ENCODE data around the gene CRIP2. TPM values are rescaled to one million over a fixed set of nuclear protein-coding genes. Genes with fewer than 3 reads are reported as not detected.
A peak's percentile ranks its signal among the peaks of the same experiment; 100 is the strongest.

The CRIP2 gene
- total and polyA plus RNA-seq, 8 donors = 143 to 229 (median 181) TPM

DNA sequence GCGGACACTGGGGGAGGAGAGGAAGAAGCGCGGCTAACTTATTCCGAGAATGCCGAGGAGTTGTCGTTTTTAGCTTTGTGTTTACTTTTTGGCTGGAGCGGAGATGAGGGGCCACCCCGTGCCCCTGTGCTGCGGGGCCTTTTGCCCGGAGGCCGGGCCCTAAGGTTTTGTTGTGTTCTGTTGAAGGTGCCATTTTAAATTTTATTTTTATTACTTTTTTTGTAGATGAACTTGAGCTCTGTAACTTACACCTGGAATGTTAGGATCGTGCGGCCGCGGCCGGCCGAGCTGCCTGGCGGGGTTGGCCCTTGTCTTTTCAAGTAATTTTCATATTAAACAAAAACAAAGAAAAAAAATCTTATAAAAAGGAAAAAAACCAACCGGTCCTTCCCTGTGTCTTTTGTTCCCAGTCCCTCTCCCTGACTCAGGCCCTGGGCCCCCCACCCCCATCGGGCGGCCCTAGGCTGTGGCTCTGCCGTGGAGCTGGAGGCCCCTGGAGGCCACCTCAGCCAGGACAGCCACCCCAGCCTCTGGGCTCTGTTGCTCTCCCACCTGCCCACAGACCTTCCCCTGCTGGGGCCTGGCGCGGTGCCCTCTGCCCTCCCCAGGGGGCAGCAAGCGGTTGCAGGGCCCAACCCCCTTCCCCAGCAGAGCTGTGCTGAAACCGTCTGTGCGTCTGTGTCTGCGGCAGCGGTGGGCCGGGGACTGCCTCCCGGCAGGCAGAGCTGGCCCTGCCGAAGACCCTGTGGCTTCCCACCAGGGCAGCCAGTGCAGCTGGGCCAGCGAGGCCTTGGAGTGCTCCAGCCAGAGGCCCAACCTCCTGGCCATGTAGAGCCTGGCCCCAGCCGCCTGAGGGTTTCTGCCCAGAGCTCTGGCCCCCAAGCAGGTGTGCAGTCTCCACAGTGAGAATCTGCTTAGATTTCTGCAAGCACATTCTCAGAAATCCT, 4.0 kb upstream of the CRIP2 start:
- Histone ChIP-seq H3K4me3 (no peak overlapping the region), H3K27ac (peak overlapping the region in 1 of 2 donors; percentile 28), H3K4me1 (peaks cover 31 to 54% of the 10 kb centered on the region in 2 donors), H3K27me3 (peaks cover 0 to 31% of the 10 kb centered on the region in 2 donors), H3K36me3 (peaks cover 0 to 52% of the 10 kb centered on the region in 2 donors), H3K9me3 (no peaks in the 10 kb centered on the region)
- intact Hi-C loops (cut with DNase I) = no loop called here
- no peak for ATAC-seq
- DNase-seq = no peak
- TF ChIP-seq, protein P1, sequence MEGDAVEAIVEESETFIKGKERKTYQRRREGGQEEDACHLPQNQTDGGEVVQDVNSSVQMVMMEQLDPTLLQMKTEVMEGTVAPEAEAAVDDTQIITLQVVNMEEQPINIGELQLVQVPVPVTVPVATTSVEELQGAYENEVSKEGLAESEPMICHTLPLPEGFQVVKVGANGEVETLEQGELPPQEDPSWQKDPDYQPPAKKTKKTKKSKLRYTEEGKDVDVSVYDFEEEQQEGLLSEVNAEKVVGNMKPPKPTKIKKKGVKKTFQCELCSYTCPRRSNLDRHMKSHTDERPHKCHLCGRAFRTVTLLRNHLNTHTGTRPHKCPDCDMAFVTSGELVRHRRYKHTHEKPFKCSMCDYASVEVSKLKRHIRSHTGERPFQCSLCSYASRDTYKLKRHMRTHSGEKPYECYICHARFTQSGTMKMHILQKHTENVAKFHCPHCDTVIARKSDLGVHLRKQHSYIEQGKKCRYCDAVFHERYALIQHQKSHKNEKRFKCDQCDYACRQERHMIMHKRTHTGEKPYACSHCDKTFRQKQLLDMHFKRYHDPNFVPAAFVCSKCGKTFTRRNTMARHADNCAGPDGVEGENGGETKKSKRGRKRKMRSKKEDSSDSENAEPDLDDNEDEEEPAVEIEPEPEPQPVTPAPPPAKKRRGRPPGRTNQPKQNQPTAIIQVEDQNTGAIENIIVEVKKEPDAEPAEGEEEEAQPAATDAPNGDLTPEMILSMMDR (IDR thresholded peaks at IDR 0.05) = no peak

DNA sequence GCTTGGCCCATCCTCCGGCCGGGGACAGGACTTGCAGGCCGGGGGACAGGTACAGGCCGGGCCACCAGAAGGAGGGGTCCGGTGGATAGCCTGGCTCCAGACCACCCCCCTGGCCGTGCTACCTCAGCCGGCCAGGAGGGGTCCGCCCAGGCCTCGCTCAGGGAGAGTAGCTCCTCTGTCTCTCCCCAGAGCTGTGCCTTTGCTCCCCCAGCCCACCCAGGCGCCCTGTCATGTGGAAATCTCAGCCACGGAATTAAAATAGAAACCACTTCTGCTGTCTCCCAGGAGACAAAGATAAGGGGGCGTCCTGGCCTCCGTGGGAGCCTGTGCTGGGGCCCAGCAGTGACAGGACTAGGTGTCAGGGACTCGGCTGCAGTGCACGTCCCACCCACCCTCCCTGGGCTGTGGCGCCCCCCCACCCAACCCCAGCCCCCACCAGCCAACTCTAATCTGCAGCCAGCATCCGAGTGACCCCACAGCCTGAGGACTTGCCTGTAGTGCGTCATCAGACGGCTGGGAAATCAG, 3.3 kb upstream of the CRIP2 start:
- DNase-seq (peak in 1 of 4 donors; percentile 88), ATAC-seq (no peak)
- intact Hi-C loops (cut with DNase I) = no loop called here
- Histone ChIP-seq H3K4me1 (peaks cover 32 to 54% of the 10 kb centered on the region in 2 donors), H3K36me3 (peaks cover 0 to 45% of the 10 kb centered on the region in 2 donors), H3K27ac (peak overlapping the region in 1 of 2 donors; percentile 92), H3K27me3 (peaks cover 0 to 38% of the 10 kb centered on the region in 2 donors), H3K9me3 (no peaks in the 10 kb centered on the region), H3K4me3 (no peak overlapping the region)
- TF ChIP-seq, protein P1 (IDR thresholded peaks at IDR 0.05) = no peak

DNA sequence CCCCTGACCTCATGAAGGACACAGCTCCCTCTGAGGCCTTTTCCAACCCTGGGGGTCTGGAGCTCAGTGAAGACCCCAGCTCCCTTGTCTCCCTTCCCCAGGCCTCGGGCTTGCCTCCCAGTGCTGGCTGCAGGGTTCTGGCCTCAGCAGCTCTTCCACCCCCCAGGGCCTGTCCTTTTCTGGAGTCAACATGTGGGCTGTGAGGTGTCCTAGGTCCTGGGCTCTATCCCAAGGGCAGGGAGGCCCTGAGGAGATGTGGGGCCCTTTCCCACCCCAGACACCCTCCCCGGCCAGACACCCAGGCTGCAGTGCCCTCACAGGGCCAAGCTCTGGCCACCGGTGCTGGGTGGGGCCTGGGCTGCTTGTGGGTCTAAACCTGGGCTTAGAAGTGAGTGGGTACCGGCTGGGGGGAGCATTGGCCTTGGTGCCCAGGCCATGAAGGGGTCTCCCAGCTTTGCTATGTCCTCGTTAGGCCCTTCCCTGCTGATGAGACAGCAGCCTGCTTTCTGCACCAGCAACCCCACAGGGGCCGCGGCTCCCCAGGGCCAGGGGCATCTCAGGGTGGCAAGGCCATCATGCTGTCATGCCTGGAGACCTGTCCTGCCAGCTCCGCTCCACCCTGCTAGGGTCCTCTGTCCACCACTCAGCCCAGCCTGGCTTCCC, 2.7 kb upstream of the CRIP2 start:
- H3K36me3 ChIP-seq = peaks cover 0 to 39% of the 10 kb centered on the region in 2 donors
- intact Hi-C loops (cut with DNase I) = no loop called here
- H3K27ac ChIP-seq = peak overlapping the region; percentile 84 to 92
- peaks cover 37 to 58% of the 10 kb centered on the region in 2 donors for H3K4me1 ChIP-seq
- H3K4me3 ChIP-seq = no peak overlapping the region
- ATAC-seq (no peak), DNase-seq (no peak)
- H3K27me3 ChIP-seq = peaks cover 0 to 44% of the 10 kb centered on the region in 2 donors
- TF ChIP-seq, protein P1 (IDR thresholded peaks at IDR 0.05) = no peak
- H3K9me3 ChIP-seq = no peaks in the 10 kb centered on the region

DNA sequence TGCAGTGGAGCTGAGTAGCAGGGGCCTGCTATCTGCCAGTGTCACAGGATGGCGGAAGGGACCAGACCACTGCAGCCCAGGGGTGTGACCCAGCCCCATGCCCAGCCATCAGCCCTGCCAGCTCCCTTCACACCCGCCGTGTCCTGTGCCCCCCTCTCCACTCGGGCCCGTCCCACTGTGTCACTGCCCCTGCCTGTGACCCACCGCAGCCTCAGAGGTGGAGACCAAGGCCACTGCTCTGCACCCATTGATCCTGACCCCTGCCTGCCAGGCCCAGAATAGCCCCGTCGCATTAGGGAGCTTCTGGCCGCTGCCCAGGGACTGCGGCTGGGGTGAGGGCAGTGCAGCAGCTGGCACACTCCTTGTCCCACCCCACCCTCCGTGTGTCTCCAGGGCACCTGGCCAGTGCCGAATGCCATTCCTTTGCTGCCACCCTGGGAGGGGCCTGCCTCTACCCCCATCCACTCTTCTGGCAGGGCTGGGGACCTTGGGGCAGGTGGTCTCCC, 2.1 kb upstream of the CRIP2 start:
- peak; percentile 14 for ATAC-seq
- intact Hi-C loops (cut with DNase I) = no loop called here
- TF ChIP-seq, protein P1 (IDR thresholded peaks at IDR 0.05) = no peak
- H3K36me3 ChIP-seq = peaks cover 0 to 33% of the 10 kb centered on the region in 2 donors
- H3K27ac ChIP-seq = peak overlapping the region; percentile 84 to 92
- H3K9me3 ChIP-seq = no peaks in the 10 kb centered on the region
- H3K4me1 ChIP-seq = peaks cover 41 to 62% of the 10 kb centered on the region in 2 donors
- H3K27me3 ChIP-seq = peaks cover 0 to 49% of the 10 kb centered on the region in 2 donors
- H3K4me3 ChIP-seq = no peak overlapping the region
- DNase-seq = peak in 1 of 4 donors; percentile 74

Measured in left lung (tissue), 10 donors.